Measurements from ENCODE around the gene CGGBP1.

Gene CGGBP1

GRCh38 chr3:88013592-88013991 is 45.2 kb downstream of the CGGBP1 start:
- H3K4me2 ChIP-seq (ENCODE audit: low read length, poor library complexity, severe bottlenecking): no peak overlapping the region
- H2BK15ac ChIP-seq (ENCODE audit: low read depth, poor library complexity, severe bottlenecking): no peak overlapping the region
- H3K9me3 ChIP-seq (ENCODE audit: control insufficient read depth, low read length): no peaks in the 10 kb centered on the region
- no peak overlapping the region for H3K14ac ChIP-seq (ENCODE audit: low read length in 2 of 2)
- no peak overlapping the region for H2AFZ ChIP-seq (ENCODE audit: low read depth, low read length)
- no peak overlapping the region for H3K4ac ChIP-seq (ENCODE audit: low read depth in 1 of 2, low read length in 2 of 2)
- no peak overlapping the region for H2BK120ac ChIP-seq (ENCODE audit: low read depth, low read length)
- H3K4me1 ChIP-seq (ENCODE audit: control insufficient read depth, insufficient read depth, low read depth, low read length): no peaks in the 10 kb centered on the region
- 93% methylated on average over 1 of the region's 2 CpGs for WGBS
- peak overlapping the region in 1 of 2 experiments; percentile 7 for H3K23ac ChIP-seq (ENCODE audit: low read length in 2 of 2)
- no peak overlapping the region for H4K91ac ChIP-seq (ENCODE audit: low read length)
- H3K18ac ChIP-seq (ENCODE audit: low read depth in 1 of 2, low read length in 2 of 2): no peak overlapping the region
- H2BK5ac ChIP-seq (ENCODE audit: low read depth, low read length, poor library complexity, severe bottlenecking): no peak overlapping the region
- H2BK12ac ChIP-seq (ENCODE audit: low read length in 2 of 2): no peak overlapping the region
- no peaks in the 10 kb centered on the region for H3K79me1 ChIP-seq (replicated peaks; ENCODE audit: low read length, poor library complexity, severe bottlenecking)
- H3K27me3 ChIP-seq (ENCODE audit: control insufficient read depth in 1 of 2, insufficient read depth in 1 of 2, low read length in 2 of 2): no peaks in the 10 kb centered on the region
- no peak overlapping the region for H3K27ac ChIP-seq (ENCODE audit: low read length, poor library complexity, severe bottlenecking)
- no peak overlapping the region for H2AK5ac ChIP-seq (ENCODE audit: low read length, severe bottlenecking)
- no peak overlapping the region for H3K4me3 ChIP-seq (ENCODE audit: insufficient read depth in 1 of 2, low read depth in 1 of 2, low read length in 2 of 2)
- no peak for DNase-seq
- H4K8ac ChIP-seq (ENCODE audit: low read length): no peak overlapping the region
- no peaks in the 10 kb centered on the region for H3K36me3 ChIP-seq (ENCODE audit: control insufficient read depth in 1 of 2, insufficient read depth in 2 of 2, low read depth in 1 of 2, low read length in 2 of 2)
- H3K9ac ChIP-seq (ENCODE audit: low read length): no peak overlapping the region

- H2AK5ac ChIP-seq (ENCODE audit: low read length, severe bottlenecking): no peak overlapping the region
- H2BK5ac ChIP-seq (ENCODE audit: low read depth, low read length, poor library complexity, severe bottlenecking): no peak overlapping the region
- DNase-seq: no peak
- H2BK12ac ChIP-seq (ENCODE audit: low read length in 2 of 2): no peak overlapping the region
- H3K23ac ChIP-seq (ENCODE audit: low read length in 2 of 2): no peak overlapping the region
- no peak overlapping the region for H3K9ac ChIP-seq (ENCODE audit: low read length)
- H3K4me1 ChIP-seq (ENCODE audit: control insufficient read depth, insufficient read depth, low read depth, low read length): no peaks in the 10 kb centered on the region
- H3K4ac ChIP-seq (ENCODE audit: low read depth in 1 of 2, low read length in 2 of 2): no peak overlapping the region
- H4K8ac ChIP-seq (ENCODE audit: low read length): no peak overlapping the region
- WGBS: 80% methylated on average over 5 of the region's 5 CpGs
- H4K91ac ChIP-seq (ENCODE audit: low read length): no peak overlapping the region
- H3K27ac ChIP-seq (ENCODE audit: low read length, poor library complexity, severe bottlenecking): no peak overlapping the region
- no peak overlapping the region for H2BK15ac ChIP-seq (ENCODE audit: low read depth, poor library complexity, severe bottlenecking)
- no peak overlapping the region for H3K4me3 ChIP-seq (ENCODE audit: insufficient read depth in 1 of 2, low read depth in 1 of 2, low read length in 2 of 2)
- no peaks in the 10 kb centered on the region for H3K27me3 ChIP-seq (ENCODE audit: control insufficient read depth in 1 of 2, insufficient read depth in 1 of 2, low read length in 2 of 2)
- no peak overlapping the region for H3K18ac ChIP-seq (ENCODE audit: low read depth in 1 of 2, low read length in 2 of 2)
- no peak overlapping the region for H3K4me2 ChIP-seq (ENCODE audit: low read length, poor library complexity, severe bottlenecking)
- no peaks in the 10 kb centered on the region for H3K9me3 ChIP-seq (ENCODE audit: control insufficient read depth, low read length)
- no peaks in the 10 kb centered on the region for H3K79me1 ChIP-seq (replicated peaks; ENCODE audit: low read length, poor library complexity, severe bottlenecking)
- H2BK120ac ChIP-seq (ENCODE audit: low read depth, low read length): no peak overlapping the region
- no peak overlapping the region for H3K14ac ChIP-seq (ENCODE audit: low read length in 2 of 2)
- H2AFZ ChIP-seq (ENCODE audit: low read depth, low read length): no peak overlapping the region
- H3K36me3 ChIP-seq (ENCODE audit: control insufficient read depth in 1 of 2, insufficient read depth in 2 of 2, low read depth in 1 of 2, low read length in 2 of 2): no peaks in the 10 kb centered on the region
Observed at GRCh38 chr3:88010810-88011209, 48.0 kb downstream of the CGGBP1 start.

GRCh38 chr3:88009066-88009465 is 49.7 kb downstream of the CGGBP1 start:
- Histone ChIP-seq H3K9ac (ENCODE audit: low read length) (no peak overlapping the region), H2BK15ac (ENCODE audit: low read depth, poor library complexity, severe bottlenecking) (no peak overlapping the region), H4K8ac (ENCODE audit: low read length) (no peak overlapping the region), H4K91ac (ENCODE audit: low read length) (no peak overlapping the region), H3K27me3 (ENCODE audit: control insufficient read depth in 1 of 2, insufficient read depth in 1 of 2, low read length in 2 of 2) (no peaks in the 10 kb centered on the region), H3K4me1 (ENCODE audit: control insufficient read depth, insufficient read depth, low read depth, low read length) (no peaks in the 10 kb centered on the region), H2BK5ac (ENCODE audit: low read depth, low read length, poor library complexity, severe bottlenecking) (no peak overlapping the region), H3K4me3 (ENCODE audit: insufficient read depth in 1 of 2, low read depth in 1 of 2, low read length in 2 of 2) (no peak overlapping the region), H3K18ac (ENCODE audit: low read depth in 1 of 2, low read length in 2 of 2) (no peak overlapping the region), H2BK12ac (ENCODE audit: low read length in 2 of 2) (no peak overlapping the region), H3K9me3 (ENCODE audit: control insufficient read depth, low read length) (no peaks in the 10 kb centered on the region), H2AK5ac (ENCODE audit: low read length, severe bottlenecking) (no peak overlapping the region), H3K14ac (ENCODE audit: low read length in 2 of 2) (no peak overlapping the region), H3K36me3 (ENCODE audit: control insufficient read depth in 1 of 2, insufficient read depth in 2 of 2, low read depth in 1 of 2, low read length in 2 of 2) (no peaks in the 10 kb centered on the region), H2AFZ (ENCODE audit: low read depth, low read length) (no peak overlapping the region), H2BK120ac (ENCODE audit: low read depth, low read length) (no peak overlapping the region), H3K4ac (ENCODE audit: low read depth in 1 of 2, low read length in 2 of 2) (no peak overlapping the region), H3K79me1 (replicated peaks; ENCODE audit: low read length, poor library complexity, severe bottlenecking) (no peaks in the 10 kb centered on the region), H3K4me2 (ENCODE audit: low read length, poor library complexity, severe bottlenecking) (no peak overlapping the region), H3K27ac (ENCODE audit: low read length, poor library complexity, severe bottlenecking) (no peak overlapping the region), H3K23ac (ENCODE audit: low read length in 2 of 2) (no peak overlapping the region)
- WGBS: 100% methylated on average over 1 of the region's 2 CpGs
- DNase-seq: no peak

GRCh38 chr3:88005066-88005465 is 53.7 kb downstream of the CGGBP1 start:
- Histone ChIP-seq H3K14ac (ENCODE audit: low read length in 2 of 2) (no peak overlapping the region), H3K36me3 (ENCODE audit: control insufficient read depth in 1 of 2, insufficient read depth in 2 of 2, low read depth in 1 of 2, low read length in 2 of 2) (no peaks in the 10 kb centered on the region), H4K91ac (ENCODE audit: low read length) (no peak overlapping the region), H3K79me1 (replicated peaks; ENCODE audit: low read length, poor library complexity, severe bottlenecking) (no peaks in the 10 kb centered on the region), H3K4me2 (ENCODE audit: low read length, poor library complexity, severe bottlenecking) (no peak overlapping the region), H3K9ac (ENCODE audit: low read length) (peak overlapping the region; percentile 52), H2AFZ (ENCODE audit: low read depth, low read length) (no peak overlapping the region), H4K8ac (ENCODE audit: low read length) (no peak overlapping the region), H2BK15ac (ENCODE audit: low read depth, poor library complexity, severe bottlenecking) (no peak overlapping the region), H3K4ac (ENCODE audit: low read depth in 1 of 2, low read length in 2 of 2) (no peak overlapping the region), H2BK120ac (ENCODE audit: low read depth, low read length) (no peak overlapping the region), H3K18ac (ENCODE audit: low read depth in 1 of 2, low read length in 2 of 2) (no peak overlapping the region), H3K27me3 (ENCODE audit: control insufficient read depth in 1 of 2, insufficient read depth in 1 of 2, low read length in 2 of 2) (no peaks in the 10 kb centered on the region), H3K27ac (ENCODE audit: low read length, poor library complexity, severe bottlenecking) (no peak overlapping the region), H3K23ac (ENCODE audit: low read length in 2 of 2) (no peak overlapping the region), H3K9me3 (ENCODE audit: control insufficient read depth, low read length) (no peaks in the 10 kb centered on the region), H3K4me3 (ENCODE audit: insufficient read depth in 1 of 2, low read depth in 1 of 2, low read length in 2 of 2) (no peak overlapping the region), H3K4me1 (ENCODE audit: control insufficient read depth, insufficient read depth, low read depth, low read length) (no peaks in the 10 kb centered on the region), H2BK5ac (ENCODE audit: low read depth, low read length, poor library complexity, severe bottlenecking) (no peak overlapping the region), H2BK12ac (ENCODE audit: low read length in 2 of 2) (no peak overlapping the region), H2AK5ac (ENCODE audit: low read length, severe bottlenecking) (no peak overlapping the region)
- peak; percentile 28 for DNase-seq
- WGBS: no CpG with 5 or more reads among the region's 2 CpGs

All from mesenchymal stem cell (in vitro differentiated cells and primary cell).